Kidney epithelial cell (primary cell): ENCODE data around the gene WDR62. TPM values are rescaled to one million over a fixed set of nuclear protein-coding genes. Genes with fewer than 3 reads are reported as not detected.
"Not testable (repeated sequence)": the region's sequence is repeated elsewhere in the genome, so short reads cannot be mapped to it uniquely, and the experiment has no call there.

Source experiments
- DNase-seq: peaks from one replicate; pipeline ENCODE4 v3.0.0-alpha.2; 2010; ENCODE audit warnings: low read depth
- H3K27me3 ChIP-seq: 2 replicates; pipeline ENCODE4 v1.6.0; 2011; ENCODE audit warnings: low read length; ENCODE audit not compliant: control insufficient read depth, insufficient read depth
- H3K36me3 ChIP-seq: 2 replicates; pipeline ENCODE4 v1.5.1; 2011; ENCODE audit warnings: low read length; ENCODE audit not compliant: control insufficient read depth, insufficient read depth
- H3K4me3 ChIP-seq: 2 replicates; pipeline ENCODE4 v1.5.1; 2011; ENCODE audit warnings: low read depth, mild to moderate bottlenecking, control low read depth, low read length
- CTCF ChIP-seq: IDR thresholded peaks from 2 replicates; pipeline ENCODE4 v1.5.1; 2011; ENCODE audit warnings: mild to moderate bottlenecking, moderate library complexity, low read length, control low read depth, inconsistent platforms; ENCODE audit not compliant: insufficient read depth, poor library complexity, severe bottlenecking
- total RNA-seq: library from RNA; depleted of rRNA; stranded (reverse); fragments of >200 nt; gene quantifications from 2 replicates; pipeline ENCODE4 v1.2.3, GENCODE V29; 2015

WDR62 gene
- total RNA-seq, 1 donor from 2014 or later: 1.8 TPM

GRCh38 chr19:36120984-36121358 is 66.3 kb downstream of the WDR62 start:
- no peak overlapping the region for H3K4me3 ChIP-seq
- H3K36me3 ChIP-seq: no peaks in the 10 kb centered on the region
- no peaks in the 10 kb centered on the region for H3K27me3 ChIP-seq
- no peak for TF ChIP-seq CTCF
- DNase-seq: no peak

- no peak overlapping the region for H3K4me3 ChIP-seq
- DNase-seq: no peak
- H3K27me3 ChIP-seq: no peaks in the 10 kb centered on the region
- no peaks in the 10 kb centered on the region for H3K36me3 ChIP-seq
- TF ChIP-seq CTCF: no peak
These were observed 66.9 kb downstream of the WDR62 start for GRCh38 chr19:36121486-36122124.

DNA sequence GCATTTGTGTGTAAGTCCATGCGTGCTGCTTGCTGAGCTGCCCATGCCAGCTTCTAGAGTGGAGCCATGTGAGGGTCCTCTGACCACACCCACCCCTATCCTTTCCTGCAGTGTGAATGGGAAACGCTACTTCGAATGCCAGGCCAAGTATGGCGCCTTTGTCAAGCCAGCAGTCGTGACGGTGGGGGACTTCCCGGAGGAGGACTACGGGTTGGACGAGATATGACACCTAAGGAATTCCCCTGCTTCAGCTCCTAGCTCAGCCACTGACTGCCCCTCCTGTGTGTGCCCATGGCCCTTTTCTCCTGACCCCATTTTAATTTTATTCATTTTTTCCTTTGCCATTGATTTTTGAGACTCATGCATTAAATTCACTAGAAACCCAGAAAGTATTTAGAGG is 70.9 kb downstream of the WDR62 start:
- Histone ChIP-seq H3K27me3 (no peaks in the 10 kb centered on the region), H3K36me3 (no peaks in the 10 kb centered on the region), H3K4me3 (no peak overlapping the region)
- DNase-seq: no peak
- no peak for TF ChIP-seq CTCF

GRCh38 chr19:36128392-36128736 is 73.7 kb downstream of the WDR62 start:
- TF ChIP-seq CTCF: no peak

GRCh38 chr19:36131221-36131620 is 76.5 kb downstream of the WDR62 start:
- not testable (repeated sequence) for H3K4me3 ChIP-seq, H3K36me3 ChIP-seq, DNase-seq, H3K27me3 ChIP-seq

More at GRCh38 chr19:36128392-36128736, 73.7 kb downstream of the WDR62 start:
- Histone ChIP-seq H3K4me3 (peak overlapping the region; percentile 47), H3K27me3 (no peaks in the 10 kb centered on the region), H3K36me3 (no peaks in the 10 kb centered on the region)
- no peak for DNase-seq

DNA sequence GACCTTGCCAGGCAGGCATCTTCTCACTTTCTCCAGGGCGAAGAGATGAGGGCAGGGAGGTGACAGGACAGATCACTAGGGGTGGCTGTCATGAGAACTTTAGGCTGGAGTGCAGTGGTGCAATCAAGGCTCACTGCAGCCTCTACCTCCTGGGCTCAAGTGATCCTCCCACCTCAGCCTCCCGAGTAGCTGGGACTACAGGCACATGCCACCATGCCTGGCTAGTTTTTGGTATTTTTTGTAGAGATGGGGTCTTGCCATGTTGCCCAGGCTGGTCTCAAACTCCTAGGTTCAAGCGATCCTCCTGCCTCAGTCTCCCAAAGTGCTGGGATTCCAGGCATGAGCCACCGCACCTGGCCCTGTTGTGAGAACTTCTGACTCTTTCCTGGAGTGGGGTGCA is 80.2 kb downstream of the WDR62 start:
- not testable (repeated sequence) for H3K27me3 ChIP-seq, H3K4me3 ChIP-seq, H3K36me3 ChIP-seq, DNase-seq

GRCh38 chr19:36136964-36137686 is 82.4 kb downstream of the WDR62 start:
- H3K27me3 ChIP-seq: no peaks in the 10 kb centered on the region
- no peak for DNase-seq
- H3K4me3 ChIP-seq: no peak overlapping the region
- no peak for TF ChIP-seq CTCF
- H3K36me3 ChIP-seq: no peaks in the 10 kb centered on the region
